ENCODE results near the gene SPATA9. TPM values are rescaled to one million over a fixed set of nuclear protein-coding genes. Genes with fewer than 3 reads are reported as not detected.
"Not testable (repeated sequence)": the region's sequence is repeated elsewhere in the genome, so short reads cannot be mapped to it uniquely, and the experiment has no call there.

SPATA9 gene
- total and polyA plus RNA-seq, 11 donors, result 0.17 to 0.99 (median 0.53) TPM; not detected in 7

DNA sequence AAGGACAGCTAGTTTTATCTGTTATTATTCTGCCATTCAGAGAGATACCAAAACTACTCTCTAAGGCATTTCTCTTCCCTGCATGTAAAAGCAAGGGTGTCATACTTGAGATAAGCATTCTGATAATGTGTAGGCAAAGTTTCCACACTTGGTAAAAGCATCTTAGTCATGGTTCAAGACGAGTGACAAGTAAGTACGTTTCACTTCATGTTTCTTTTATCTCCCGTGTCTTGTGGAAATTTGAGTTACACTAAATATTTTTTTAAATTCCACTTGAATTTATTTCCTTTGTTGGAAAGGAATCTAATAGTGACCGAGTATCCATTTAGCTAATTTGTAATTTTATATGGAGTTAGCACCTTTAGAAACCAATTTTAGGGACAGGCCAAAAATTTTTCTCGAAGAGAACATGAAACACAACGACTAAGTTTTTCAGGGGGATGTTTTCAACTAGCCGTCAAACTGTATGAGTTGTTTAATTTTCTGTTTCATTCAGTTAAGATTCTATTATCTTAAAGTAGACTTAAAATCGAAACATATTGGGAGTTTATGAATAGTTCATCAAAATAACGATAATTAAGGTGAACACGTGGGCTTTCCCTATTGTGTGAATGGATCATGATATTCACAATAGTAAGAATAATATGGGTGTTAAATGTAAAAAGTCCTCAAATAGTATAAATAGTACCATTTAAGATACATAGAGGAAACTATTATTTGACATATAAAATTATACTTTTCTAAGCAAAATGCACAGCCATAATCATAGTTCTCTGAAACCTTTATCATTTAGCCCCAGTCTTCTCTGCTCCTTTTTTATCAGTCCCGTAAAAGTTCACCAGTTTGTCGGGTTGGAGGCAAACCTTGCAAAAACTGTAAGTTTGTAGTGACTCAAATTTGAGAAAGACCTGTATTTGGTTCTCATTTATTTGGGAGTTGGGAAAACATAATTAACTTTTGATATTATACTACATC, 34.6 kb downstream of the SPATA9 start:
- Histone ChIP-seq H3K36me3 (peaks cover 0 to 8% (median 0%) of the 10 kb centered on the region in 9 donors), H3K27me3 (no peaks in the 10 kb centered on the region), H3K4me3 (peak overlapping the region in 3 of 12 donors; percentile 57 to 73 (median 67)), H3K4me1 (peaks cover 0 to 25% (median 9%) of the 10 kb centered on the region in 12 donors), H3K27ac (peak overlapping the region in 9 of 12 donors; percentile 89 to 99 (median 95)), H3K9me3 (no peaks in the 10 kb centered on the region)
- intact Hi-C loops (cut with DNase I), result loop anchor here in 8 of 10 donors (2.0 to 10.0 kb wide), 12 partner anchors 83 to 957 kb away; partner anchors contain the start of gene RHOBTB3 (in 5 of the 8)
- WGBS, 4 donors, result 76 to 82% (median 78%) methylated on average over 12 of the region's 12 CpGs
- DNase-seq, result no peak
- ATAC-seq, result no peak
- TF ChIP-seq, protein P1, sequence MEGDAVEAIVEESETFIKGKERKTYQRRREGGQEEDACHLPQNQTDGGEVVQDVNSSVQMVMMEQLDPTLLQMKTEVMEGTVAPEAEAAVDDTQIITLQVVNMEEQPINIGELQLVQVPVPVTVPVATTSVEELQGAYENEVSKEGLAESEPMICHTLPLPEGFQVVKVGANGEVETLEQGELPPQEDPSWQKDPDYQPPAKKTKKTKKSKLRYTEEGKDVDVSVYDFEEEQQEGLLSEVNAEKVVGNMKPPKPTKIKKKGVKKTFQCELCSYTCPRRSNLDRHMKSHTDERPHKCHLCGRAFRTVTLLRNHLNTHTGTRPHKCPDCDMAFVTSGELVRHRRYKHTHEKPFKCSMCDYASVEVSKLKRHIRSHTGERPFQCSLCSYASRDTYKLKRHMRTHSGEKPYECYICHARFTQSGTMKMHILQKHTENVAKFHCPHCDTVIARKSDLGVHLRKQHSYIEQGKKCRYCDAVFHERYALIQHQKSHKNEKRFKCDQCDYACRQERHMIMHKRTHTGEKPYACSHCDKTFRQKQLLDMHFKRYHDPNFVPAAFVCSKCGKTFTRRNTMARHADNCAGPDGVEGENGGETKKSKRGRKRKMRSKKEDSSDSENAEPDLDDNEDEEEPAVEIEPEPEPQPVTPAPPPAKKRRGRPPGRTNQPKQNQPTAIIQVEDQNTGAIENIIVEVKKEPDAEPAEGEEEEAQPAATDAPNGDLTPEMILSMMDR (IDR thresholded peaks at IDR 0.05), result no peak
- TF ChIP-seq POLR2A (IDR thresholded peaks at IDR 0.05), result no peak

DNA sequence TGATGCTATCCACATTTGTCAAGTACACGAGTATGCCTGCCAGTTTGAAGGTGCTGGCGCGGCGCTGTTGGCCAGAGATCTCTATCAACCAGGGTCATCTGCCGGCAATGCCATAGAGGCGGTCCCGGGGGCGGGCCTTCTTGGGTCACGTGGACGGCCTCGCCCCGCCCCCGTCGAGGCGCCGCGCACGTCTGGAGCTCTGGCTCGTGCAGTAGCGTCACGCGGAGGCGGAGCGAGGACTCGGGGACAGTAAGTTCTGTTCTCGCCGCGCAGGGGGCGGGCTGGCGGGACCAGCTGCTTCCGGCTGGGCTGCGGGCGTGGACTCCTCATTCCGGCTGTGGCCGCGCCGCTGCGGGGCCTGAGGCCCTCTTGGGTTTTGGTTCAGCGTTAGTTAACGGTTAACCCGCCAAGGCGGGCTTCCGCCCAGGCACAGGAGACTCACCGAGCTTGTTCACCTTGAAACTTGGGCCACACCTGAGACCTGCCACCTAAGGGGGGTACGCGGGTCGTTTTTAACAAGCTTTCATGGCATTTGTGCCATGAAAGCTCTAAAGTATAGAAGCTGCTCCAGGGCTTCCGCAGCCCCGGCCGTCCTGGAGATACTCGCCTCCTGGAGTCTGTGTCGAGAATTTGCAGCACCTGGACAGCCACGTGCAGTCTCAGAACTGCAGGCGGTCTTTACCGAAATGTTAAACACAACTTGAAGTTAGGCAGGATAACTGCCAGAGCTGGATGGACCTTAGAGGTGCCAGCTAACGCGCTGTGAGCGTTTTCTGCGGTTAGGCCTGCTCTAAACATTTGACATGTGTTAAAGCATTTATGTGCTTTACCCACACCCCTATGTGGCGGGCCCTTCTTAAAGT, 36.0 kb downstream of the SPATA9 start, which contains the start of gene RFESD:
TSS of gene RFESD (plus strand) at position 209 of the 863 bp plus-strand sequence. CDS start 5,495 bp downstream, outside the sequence.
- 1 to 3% (median 2%) methylated on average over 29 to 60 of the region's 60 CpGs for WGBS, 4 donors

DNA sequence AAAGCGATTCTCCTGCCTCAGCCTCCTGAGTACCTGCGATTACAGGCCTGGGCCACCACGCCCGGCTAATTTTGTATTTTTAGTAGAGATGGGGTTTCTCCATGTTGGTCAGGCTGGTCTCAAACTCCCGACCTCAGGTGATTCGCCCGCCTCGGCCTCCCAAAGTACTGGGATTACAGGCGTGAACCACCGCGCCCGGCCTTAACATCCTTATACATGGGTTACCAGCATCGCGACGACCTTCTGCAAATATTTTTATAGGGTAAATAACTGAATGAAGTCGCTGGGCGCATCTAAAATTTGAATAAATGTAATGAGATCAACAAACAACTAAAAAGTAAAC, 36.6 kb downstream of the SPATA9 start:
- H3K9me3 ChIP-seq, H3K36me3 ChIP-seq, ATAC-seq, H3K27me3 ChIP-seq: not testable (repeated sequence)
- intact Hi-C loops (cut with DNase I), result loop anchor here in 8 of 10 donors (1.0 to 10.0 kb wide), 13 partner anchors 85 to 959 kb away; partner anchors contain the start of gene RHOBTB3 (in 6 of the 8)
- peaks cover 0 to 25% (median 9%) of the 10 kb centered on the region in 12 donors for H3K4me1 ChIP-seq
- peak overlapping the region; percentile 89 to 99 (median 95) for H3K27ac ChIP-seq
- peak in 1 of 5 donors; percentile 35 for DNase-seq
- WGBS, 4 donors, result 86 to 92% (median 90%) methylated on average over 17 of the region's 17 CpGs
- peak overlapping the region in 11 of 12 donors; percentile 52 to 76 (median 65) for H3K4me3 ChIP-seq

More for the DNA sequence above, 36.0 kb downstream of the SPATA9 start, which contains the start of gene RFESD:
- H3K36me3 ChIP-seq, result no peaks in the 10 kb centered on the region
- H3K4me3 ChIP-seq, result peak within 1 kb of the TSS; percentile 28 to 76 (median 64)
- intact Hi-C loops (cut with DNase I), result loop anchor here in 8 of 10 donors (1.0 to 10.0 kb wide), 13 partner anchors 84 to 958 kb away; partner anchors contain the start of gene RHOBTB3 (in 6 of the 8)
- H3K9me3 ChIP-seq, result no peaks in the 10 kb centered on the region
- H3K27ac ChIP-seq, result peak within 1 kb of the TSS; percentile 89 to 99 (median 95)
- peak; percentile 96 to 100 (median 99) for DNase-seq
- peak; percentile 88 to 94 for TF ChIP-seq POLR2A (IDR thresholded peaks at IDR 0.05)
- TF ChIP-seq, protein P1 (IDR thresholded peaks at IDR 0.05), result peak in 5 of 12 donors; percentile 2 to 31 (median 11)
- peak; percentile 99 to 100 (median 99) for ATAC-seq
- H3K27me3 ChIP-seq, result no peaks in the 10 kb centered on the region
- H3K4me1 ChIP-seq, result peaks cover 0 to 25% (median 9%) of the 10 kb centered on the region in 12 donors
